HEK293 (cell line): Measurements from ENCODE around the gene G3BP1.

Experiments
- OVOL3 ChIP-seq: fragments of 450-650 bp; formaldehyde crosslinking; IDR thresholded peaks from 2 replicates; pipeline ENCODE4 v1.5.1; 2016; ENCODE audit warnings: missing biosample characterization, missing genetic modification characterization
- TCF7L2 ChIP-seq: IDR thresholded peaks from 2 replicates; pipeline ENCODE4 v1.6.1; 2011; ENCODE audit warnings: low read depth, mild to moderate bottlenecking, inconsistent platforms, low read length, moderate library complexity, borderline replicate concordance
- ZBTB7A ChIP-seq: fragments of 450-650 bp; formaldehyde crosslinking; IDR thresholded peaks from 2 replicates; pipeline ENCODE4 v1.5.1; 2016; ENCODE audit warnings: low read depth, missing biosample characterization, missing genetic modification characterization
- ZNF274 ChIP-seq, 2 experiments: fragments of 200-500 bp in 1 of 2; fragments of 450-650 bp in 1 of 2; sonication (Bioruptor generic) in 1 of 2; formaldehyde crosslinking in 1 of 2; IDR thresholded peaks; 2 replicates each; pipeline versions ENCODE4 v1.5.1 to v1.6.1; 2014 to 2016; ENCODE audit warnings: borderline replicate concordance in 1 of 2, inconsistent platforms in 1 of 2, low read length in 1 of 2, missing biosample characterization in 1 of 2, missing genetic modification characterization in 1 of 2
- TF ChIP-seq, protein P1 (sequence below): fragments of 450-650 bp; formaldehyde crosslinking; IDR thresholded peaks from 2 replicates; pipeline ENCODE4 v1.5.1; 2016; ENCODE audit warnings: missing biosample characterization, missing genetic modification characterization
- TF ChIP-seq, protein P2 (sequence below): fragments of 450-650 bp; formaldehyde crosslinking; IDR thresholded peaks from 2 replicates; pipeline ENCODE4 v1.5.1; 2016; ENCODE audit warnings: missing biosample characterization, missing genetic modification characterization

DNA sequence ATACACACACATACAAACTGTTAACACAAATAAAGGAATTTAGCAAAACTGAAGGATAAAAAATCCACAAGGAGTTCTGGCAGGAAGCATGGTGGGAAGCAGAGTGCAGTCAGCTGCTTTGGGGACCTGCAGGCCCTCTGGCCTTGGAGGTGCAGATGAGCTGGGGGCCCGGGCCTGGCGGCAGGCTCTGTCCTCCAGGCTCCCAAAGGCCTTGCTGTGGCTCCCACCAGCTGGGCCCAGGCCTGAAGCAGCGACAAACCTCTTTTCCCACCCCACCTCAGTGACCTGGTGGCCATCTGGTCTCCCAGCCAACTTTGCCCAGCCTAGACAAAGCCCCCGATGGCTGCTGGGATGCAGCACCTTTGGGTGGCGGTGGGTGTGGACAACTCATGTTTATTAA lies 85.1 kb downstream of the G3BP1 start:
- TF ChIP-seq ZBTB7A (tag by site-specific recombination) (no peak), TCF7L2 (no peak), OVOL3 (tag by site-specific recombination) (no peak), ZNF274 (IDR thresholded peaks at IDR 0.05; ENCODE audit: low read length) (no peak), ZNF274 (tag by site-specific recombination; IDR thresholded peaks at IDR 0.05; ENCODE audit: borderline replicate concordance) (no peak)
- TF ChIP-seq, protein P1, sequence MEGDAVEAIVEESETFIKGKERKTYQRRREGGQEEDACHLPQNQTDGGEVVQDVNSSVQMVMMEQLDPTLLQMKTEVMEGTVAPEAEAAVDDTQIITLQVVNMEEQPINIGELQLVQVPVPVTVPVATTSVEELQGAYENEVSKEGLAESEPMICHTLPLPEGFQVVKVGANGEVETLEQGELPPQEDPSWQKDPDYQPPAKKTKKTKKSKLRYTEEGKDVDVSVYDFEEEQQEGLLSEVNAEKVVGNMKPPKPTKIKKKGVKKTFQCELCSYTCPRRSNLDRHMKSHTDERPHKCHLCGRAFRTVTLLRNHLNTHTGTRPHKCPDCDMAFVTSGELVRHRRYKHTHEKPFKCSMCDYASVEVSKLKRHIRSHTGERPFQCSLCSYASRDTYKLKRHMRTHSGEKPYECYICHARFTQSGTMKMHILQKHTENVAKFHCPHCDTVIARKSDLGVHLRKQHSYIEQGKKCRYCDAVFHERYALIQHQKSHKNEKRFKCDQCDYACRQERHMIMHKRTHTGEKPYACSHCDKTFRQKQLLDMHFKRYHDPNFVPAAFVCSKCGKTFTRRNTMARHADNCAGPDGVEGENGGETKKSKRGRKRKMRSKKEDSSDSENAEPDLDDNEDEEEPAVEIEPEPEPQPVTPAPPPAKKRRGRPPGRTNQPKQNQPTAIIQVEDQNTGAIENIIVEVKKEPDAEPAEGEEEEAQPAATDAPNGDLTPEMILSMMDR (tag by site-specific recombination), result no peak
- TF ChIP-seq, protein P2, sequence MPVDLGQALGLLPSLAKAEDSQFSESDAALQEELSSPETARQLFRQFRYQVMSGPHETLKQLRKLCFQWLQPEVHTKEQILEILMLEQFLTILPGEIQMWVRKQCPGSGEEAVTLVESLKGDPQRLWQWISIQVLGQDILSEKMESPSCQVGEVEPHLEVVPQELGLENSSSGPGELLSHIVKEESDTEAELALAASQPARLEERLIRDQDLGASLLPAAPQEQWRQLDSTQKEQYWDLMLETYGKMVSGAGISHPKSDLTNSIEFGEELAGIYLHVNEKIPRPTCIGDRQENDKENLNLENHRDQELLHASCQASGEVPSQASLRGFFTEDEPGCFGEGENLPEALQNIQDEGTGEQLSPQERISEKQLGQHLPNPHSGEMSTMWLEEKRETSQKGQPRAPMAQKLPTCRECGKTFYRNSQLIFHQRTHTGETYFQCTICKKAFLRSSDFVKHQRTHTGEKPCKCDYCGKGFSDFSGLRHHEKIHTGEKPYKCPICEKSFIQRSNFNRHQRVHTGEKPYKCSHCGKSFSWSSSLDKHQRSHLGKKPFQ (tag by site-specific recombination), result no peak
